GM10847 (cell line): ENCODE results near the gene NUP160.

Source experiments
- POLR2A ChIP-seq: IDR thresholded peaks from 2 replicates; pipeline ENCODE4 v1.6.1; 2011; ENCODE audit not compliant: insufficient read length; ENCODE audit errors: extremely low read depth

Gene NUP160

GRCh38 chr11:47765086-47765485, 83.1 kb downstream of the NUP160 start:
- TF ChIP-seq POLR2A: no peak

- no peak for TF ChIP-seq POLR2A
Observed at GRCh38 chr11:47756208-47756607, 91.9 kb downstream of the NUP160 start.

GRCh38 chr11:47750725-47751124, 97.4 kb downstream of the NUP160 start:
- TF ChIP-seq POLR2A: no peak

- TF ChIP-seq POLR2A: no peak
Observed at GRCh38 chr11:47732271-47732670, 115.9 kb downstream of the NUP160 start.

- TF ChIP-seq POLR2A: no peak
Observed at GRCh38 chr11:47731475-47731874, 116.7 kb downstream of the NUP160 start.
